DMS53 treated with DMSO at 0.1 percent for 48 hours (cell line): ENCODE measurements around the gene CSH2.
"Not testable (repeated sequence)": the region's sequence is repeated elsewhere in the genome, so short reads cannot be mapped to it uniquely, and the experiment has no call there.

Experiments used
- DNase-seq: peaks from one replicate; lab custom pipeline; 2025; ENCODE audit not compliant: unreplicated experiment; lab: John Stamatoyannopoulos, UW

The CSH2 gene

GRCh38 chr17:63873577-63873976 is at the start of gene CSH2:
Gene CSH2 (minus strand): TSS chr17:63873677. CDS start chr17:63873614, 63 bp downstream.
- not testable (repeated sequence) for DNase-seq

DNA sequence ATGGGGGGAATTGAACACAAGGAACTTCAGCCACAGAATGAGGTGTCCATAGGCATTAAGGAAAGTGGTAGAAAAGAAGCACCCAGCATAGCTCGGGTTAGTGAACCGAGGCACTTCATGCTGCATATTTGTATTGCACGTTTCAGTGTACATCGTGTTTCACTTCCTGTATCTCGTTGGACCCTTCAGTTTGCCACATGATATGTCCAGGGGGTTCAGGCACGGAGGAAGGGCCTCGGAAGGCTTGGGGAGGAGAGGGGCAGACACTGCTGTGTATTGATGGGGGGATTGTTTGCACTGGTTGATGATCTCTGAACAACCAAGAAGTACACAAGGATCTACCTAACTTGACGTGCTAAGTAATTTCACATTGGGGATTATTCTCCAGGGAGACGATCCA is 48.9 kb upstream of the CSH2 start:
- not testable (repeated sequence) for DNase-seq

DNA sequence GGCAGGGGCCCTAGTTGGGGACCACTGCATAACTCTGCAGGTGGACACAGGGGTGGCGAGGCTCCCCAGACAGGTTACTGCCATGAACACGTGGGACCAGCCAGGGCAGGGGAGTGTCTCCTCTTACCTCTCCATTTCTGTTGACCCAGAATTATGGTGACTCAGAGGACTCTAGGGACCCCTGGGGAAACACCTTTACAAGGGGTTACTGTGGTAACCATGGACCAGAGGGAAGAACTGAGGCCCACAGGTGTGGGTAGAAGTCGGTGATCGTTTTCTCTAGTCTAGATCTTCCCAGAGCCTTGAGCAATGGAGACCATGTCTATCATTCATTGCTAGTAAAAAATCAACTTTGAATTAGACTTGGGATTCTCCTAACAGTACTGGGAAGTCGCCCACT is 47.3 kb upstream of the CSH2 start:
- DNase-seq = not testable (repeated sequence)

- not testable (repeated sequence) for DNase-seq
Measured at GRCh38 chr17:63920050-63920449, 46.6 kb upstream of the CSH2 start.

DNA sequence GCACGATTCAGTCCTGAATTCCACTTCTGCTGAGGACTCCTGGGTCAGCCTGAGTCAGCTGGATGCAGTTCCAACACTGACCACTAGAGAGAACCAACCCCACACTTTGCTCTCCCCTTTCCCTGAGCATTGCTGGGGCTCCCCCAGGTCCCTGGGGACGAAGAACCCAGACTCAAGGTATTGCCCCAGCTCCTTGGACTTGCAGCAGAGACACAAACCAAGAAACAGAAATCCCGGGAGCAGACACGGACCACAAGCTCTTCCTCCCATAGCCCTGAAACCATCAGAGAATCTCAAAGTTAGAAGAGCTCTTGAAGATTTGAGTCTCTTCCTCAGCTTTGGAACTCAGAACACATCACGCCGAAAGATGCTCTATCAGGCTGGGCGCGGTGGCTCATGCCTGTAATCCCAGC is 45.8 kb upstream of the CSH2 start:
- DNase-seq = no peak

GRCh38 chr17:63918789-63919305 is 45.4 kb upstream of the CSH2 start, which contains the start of gene GH1:
Gene GH1 (minus strand): TSS chr17:63918839. CDS start chr17:63918776, 63 bp downstream.
- not testable (repeated sequence) for DNase-seq

DNA sequence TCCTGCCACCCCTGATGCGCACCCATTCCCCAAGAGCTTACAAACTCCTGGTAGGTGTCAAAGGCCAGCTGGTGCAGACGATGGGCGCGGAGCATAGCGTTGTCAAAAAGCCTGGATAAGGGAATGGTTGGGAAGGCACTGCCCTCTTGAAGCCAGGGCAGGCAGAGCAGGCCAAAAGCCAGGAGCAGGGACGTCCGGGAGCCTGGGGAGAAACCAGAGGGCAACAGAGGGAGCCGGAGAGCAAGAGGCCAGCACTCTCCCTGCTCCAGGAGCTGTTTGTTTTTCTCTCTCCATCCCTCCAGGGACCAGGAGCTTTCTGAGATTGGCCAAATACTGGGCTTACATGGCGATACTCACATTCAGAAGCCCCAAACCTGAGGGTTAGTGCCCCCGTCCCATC is 44.8 kb upstream of the CSH2 start:
- DNase-seq = no peak

DNA sequence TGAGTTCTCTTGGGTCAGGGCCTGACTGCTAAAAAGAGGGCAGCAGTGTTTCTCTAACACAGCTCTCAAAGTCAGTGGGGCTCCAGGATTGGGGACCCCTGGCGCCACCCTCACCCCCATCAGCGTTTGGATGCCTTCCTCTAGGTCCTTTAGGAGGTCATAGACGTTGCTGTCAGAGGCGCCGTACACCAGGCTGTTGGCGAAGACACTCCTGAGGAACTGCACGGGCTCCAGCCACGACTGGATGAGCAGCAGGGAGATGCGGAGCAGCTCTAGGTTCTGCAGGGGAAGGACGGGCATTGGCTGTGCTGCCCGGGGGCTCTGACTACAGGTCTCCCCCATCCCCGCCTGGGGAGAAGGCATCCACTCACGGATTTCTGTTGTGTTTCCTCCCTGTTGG is 44.2 kb upstream of the CSH2 start:
- no peak for DNase-seq

- not testable (repeated sequence) for DNase-seq
Measured at GRCh38 chr17:63917206-63917605, 43.7 kb upstream of the CSH2 start.

GRCh38 chr17:63916566-63917185 is 43.2 kb upstream of the CSH2 start:
- no peak for DNase-seq

GRCh38 chr17:63915753-63916152 is 42.3 kb upstream of the CSH2 start:
- DNase-seq = not testable (repeated sequence)

DNA sequence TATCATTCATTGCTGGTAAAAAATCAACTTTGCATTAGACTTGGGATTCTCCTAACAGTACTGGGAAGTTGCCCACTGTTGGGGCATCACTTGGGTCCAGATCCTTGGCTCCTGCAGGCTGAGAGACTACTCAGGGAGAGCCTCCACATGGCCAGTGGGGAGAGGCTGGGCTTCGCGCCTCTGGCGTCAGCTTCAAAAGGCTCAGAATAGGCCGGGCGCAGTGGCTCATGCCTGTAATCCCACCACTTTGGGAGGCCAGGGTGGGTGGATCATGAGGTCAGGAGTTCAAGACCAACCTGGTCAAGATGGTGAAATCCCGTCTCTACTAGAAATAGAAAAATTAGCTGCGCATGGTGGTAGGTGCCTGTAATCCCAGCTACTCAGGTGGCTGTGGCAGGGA is 41.0 kb upstream of the CSH2 start:
- no peak for DNase-seq

GRCh38 chr17:63911657-63912100 is 38.2 kb upstream of the CSH2 start:
- no peak for DNase-seq

DNA sequence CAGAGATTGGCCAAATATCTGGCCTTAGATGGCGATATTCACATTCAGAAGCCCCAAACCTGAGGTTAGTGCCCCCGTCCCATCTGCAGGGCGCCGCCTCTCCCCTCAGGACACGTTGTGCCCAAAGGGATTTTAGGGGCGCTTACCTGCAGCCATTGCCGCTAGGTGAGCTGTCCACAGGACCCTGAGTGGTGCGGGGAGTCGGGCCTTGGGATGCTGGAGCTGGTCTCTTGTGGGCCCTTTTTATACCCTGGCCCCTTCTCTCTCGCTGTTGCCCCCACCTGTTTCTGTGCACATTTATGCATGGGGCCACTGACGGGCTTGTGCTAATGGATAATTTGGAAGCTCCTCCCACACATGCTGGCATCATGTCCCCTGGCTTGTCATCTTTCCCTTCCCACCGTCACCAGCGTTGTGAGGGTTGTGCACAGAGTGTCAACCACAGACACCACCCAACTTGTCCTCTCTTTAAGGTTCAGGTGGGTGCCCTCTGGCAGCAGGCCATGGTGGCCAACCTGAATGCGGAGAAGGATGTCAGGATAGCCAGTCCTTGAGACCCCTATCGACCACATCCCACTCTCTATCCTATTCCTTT is 37.7 kb upstream of the CSH2 start, which contains the start of gene CSHL1:
Gene CSHL1 (minus strand): TSS at position 218 of the 595 bp plus-strand sequence. CDS start 62 bp downstream, at position 156.
- DNase-seq = no peak

GRCh38 chr17:63910096-63910495 is 36.6 kb upstream of the CSH2 start:
- no peak for DNase-seq

GRCh38 chr17:63909586-63909985 is 36.1 kb upstream of the CSH2 start:
- DNase-seq = not testable (repeated sequence)

DNA sequence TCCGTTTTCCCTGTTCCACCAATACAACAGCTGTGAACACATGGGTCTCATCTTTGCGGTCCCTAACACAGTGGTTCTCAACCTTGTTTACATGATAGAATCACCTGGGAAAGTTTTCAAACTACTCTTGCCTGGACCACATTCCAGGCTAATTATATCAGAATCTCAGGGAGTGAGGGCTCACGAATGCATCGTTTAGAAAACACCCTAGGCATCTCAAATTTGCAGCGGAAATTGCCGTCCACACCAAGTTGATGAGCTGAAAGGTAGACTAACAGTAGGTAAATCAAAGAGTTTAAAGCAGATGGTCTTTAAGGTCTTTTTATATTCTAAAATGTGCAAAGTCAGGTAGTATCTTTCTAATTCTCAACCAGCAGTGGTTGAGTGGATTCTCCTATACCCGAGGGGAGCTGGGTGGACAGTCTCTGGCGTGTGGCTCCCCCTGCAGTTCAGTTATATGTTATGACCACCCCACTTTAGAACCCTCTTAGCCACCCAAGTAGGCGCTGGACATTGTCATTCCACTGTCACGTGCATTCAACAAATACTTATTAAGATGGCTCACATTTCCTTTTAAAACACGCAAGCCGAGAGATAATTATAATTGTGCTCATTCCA is 33.8 kb upstream of the CSH2 start:
- not testable (repeated sequence) for DNase-seq

DNA sequence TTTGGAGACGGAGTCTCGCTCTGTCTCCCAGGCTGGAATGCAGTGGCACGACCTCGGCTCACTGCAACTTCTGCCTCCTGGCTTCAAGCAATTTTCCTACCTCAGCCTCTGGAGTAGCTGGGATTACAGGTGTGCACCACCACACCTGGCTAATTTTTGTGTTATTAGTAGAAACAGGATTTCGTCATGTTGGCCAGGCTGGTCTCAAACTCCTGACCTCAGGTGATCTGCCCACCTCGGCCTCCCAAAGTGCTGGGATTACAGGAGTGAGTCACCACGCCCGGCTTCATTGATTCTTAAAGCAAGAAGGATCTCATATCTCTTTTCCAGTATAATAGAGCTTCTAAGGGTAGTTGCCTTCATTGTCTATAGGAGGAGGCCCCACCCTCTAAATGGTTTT is 31.3 kb upstream of the CSH2 start:
- DNase-seq = not testable (repeated sequence)

GRCh38 chr17:63903787-63904201 is 30.3 kb upstream of the CSH2 start:
- DNase-seq = not testable (repeated sequence)

DNA sequence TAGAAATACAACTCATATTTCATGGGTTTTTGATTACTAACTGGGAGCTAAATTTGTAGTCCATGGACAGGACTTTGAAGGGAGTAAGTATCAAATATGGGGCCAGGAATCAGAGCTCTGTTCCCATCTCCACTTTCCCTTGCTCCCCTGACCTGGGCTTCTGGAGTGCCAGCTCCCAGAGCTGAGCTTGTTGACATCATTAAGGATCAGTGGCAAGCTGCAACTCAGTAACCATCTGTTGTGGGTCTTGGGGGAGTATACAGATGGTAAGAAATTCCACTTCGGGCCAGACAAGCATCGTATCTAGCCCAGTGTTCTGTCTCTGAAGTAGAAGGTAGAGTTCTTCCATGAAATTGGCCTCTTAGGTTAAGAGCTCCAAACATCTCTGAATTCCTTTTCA is 28.5 kb upstream of the CSH2 start:
- not testable (repeated sequence) for DNase-seq

DNA sequence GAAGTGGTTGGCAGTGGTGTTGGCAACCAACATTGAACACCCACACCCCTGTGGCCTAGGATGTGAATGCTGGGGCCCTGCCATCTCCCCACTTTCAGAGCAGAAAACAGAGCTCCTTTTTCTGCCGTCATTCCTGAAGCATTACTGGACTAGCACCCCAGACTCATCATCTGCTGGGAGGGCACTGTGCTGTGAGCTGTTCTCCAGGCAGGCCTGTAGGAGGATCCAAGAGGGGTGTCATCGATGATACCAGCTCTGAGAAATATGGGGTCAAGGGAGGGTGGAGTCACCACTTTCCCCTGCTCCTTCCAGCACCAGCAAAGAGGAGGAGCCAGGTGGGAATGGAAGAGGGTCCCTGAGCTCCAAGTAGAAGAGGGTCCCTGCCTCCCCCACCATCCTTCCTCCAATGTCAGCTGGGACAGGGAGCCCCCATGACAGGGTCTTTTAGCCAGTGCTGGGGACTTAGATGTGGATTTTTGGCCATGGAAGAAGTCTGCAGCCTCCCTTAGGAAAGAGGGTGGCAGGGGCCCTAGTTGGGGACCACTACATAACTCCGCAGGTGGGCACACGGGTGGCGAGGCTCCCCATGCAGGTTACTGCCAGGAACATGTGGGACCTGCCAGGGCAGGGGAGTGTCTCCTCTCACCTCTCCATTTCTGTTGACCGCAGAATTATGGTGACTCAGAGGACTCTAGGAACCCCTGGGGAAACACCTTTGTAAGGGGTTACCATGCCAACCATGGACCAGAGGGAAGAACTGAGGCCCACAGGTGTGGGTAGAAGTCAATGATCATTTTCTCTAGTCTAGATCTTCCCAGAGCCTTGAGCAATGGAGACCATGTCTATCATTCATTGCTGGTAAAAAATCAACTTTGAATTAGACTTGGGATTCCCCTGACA is 25.7 kb upstream of the CSH2 start:
- not testable (repeated sequence) for DNase-seq
